Ammon's horn (tissue), 1 donor: Measurements from ENCODE around the gene NACA2.

ENCODE experiments used
- DNase-seq: peaks from one replicate; pipeline ENCODE4 v3.0.0-alpha.2; 2016; ENCODE audit warnings: low spot score

NACA2 gene

DNA sequence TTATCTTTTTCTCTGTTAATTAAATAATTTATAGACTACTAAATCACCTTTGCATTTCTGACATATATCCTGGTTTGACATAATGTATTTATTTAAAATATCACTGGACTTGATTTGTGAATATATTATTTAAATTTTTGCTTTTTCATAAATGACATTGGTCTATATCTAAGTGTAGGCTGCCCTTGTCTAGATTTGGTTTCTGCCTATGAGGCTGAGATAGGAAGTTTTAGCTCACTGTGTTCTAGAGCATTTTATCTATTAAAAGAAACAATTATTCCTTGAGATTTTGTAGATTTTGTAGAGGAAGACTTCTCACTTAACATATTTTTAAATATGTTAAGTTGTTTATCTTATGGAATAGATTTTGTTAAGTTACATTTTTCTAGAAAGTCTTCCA lies 43.9 kb downstream of the NACA2 start:
- no peak for DNase-seq

DNA sequence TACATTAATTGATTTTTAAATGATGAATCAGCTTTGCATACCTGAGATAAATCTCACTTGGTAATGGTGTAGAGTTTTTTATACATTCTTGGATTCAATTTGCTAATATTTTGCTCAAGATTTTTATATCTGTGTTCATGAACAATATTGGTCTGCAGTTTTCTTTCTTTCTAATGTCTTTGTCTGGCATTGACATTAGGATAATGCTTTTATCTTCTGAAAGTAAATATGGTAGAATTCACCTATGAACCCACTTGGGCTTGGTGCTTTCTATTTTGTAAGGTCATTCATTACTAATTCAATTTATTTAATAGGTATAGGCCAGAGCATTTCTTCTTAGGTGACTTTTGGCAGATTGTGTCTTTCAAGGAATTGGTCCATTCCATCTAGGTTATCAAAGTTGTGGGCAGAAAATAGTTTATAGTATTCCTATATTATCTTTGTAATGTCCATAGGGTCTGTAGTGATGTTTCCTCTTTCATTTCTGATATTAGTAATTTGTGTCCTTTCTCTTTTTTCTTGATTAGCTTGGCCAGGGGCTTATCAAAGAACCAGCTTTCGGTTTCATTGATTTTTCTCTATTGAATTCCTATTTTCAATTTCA lies 45.6 kb downstream of the NACA2 start:
- no peak for DNase-seq

DNA sequence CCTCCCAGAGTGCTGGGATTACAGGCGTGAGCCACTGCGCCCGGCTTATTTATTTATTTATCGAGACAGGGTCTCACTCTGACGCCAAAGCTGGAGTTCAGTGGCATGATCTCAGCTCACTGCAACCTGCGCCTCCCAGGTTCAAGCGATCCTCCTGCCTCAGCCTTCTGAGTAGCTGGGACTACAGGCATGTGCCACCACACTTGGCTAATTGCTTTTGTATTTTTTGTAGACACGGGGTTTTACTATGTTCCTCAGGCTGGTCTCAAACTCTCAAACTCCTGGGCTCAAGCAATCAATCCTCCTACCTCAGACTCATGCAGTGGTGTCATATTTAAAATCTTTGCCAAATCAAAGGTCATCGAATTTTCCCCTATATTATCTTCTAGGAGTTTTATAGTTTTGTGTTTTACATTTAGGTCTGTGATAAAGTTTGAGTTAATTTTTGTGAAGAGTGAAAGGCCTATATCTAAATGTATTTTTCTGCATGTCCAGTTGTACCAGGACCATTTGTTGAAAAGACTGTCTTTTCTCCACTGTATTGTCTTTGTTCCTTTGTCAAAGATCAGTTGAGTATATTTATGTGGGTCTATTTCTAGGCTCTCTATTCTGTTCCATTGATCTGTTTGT lies 47.1 kb downstream of the NACA2 start:
- no peak for DNase-seq

DNA sequence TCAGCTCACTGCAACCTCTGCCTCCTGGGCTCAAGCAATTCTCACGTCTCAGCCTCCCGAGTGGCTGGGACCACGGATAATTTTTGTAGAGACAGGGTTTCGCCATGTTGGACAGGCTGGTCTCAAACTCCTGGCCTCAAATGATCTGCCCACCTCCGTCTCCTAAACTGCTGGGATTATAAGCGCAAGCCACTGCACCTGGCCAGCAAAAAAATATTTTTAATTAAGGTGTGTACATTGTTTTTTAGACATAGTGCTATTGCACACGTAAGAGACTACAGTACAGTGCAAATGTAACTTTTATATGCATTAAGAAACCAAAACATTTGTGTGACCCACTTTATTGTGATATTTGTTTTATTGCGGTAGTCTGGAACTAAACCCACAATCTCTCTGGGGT lies 49.0 kb downstream of the NACA2 start:
- no peak for DNase-seq

DNA sequence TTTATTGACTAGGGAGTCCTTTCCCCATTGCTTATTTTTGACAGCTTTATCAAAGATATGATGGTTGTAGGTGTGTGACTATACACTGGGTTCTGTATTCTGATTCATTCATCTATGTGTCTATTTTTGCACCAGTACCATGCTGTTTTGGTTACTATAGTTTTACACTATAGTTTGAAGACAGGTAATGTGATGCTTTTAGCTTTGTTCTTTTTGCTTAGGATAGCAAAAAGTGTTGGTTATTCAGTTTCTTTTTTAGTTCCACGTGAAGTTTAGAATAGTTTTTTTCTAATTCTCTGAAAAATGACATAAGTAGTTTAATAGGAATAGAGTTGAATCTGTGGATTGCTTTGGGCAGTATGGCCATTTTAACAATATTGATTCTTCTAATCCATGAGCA lies 50.1 kb downstream of the NACA2 start:
- DNase-seq, result no peak
